ENCODE results near the gene STON2.
A peak's percentile ranks its signal among the peaks of the same experiment; 100 is the strongest.

The STON2 gene

DNA sequence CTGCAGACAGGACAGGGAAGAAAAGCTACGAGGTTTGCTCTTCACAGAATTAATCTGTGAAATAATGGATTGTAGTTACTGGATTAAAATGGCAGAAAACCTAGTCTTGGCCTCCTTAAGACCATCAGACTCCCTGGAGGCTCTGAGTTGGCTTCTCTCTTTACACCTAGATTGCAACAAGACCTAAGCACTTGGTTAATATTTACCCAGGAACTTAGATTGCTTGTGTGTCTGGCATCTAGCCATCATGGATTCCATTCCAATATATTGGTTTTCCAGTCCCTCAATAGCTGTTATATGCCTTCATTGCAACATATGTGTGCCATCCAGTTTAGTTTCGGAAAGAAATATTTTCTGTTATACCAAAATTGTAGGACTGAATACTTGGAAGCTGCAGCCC, 177.4 kb downstream of the STON2 start:
- Histone ChIP-seq H3K36me3 (ENCODE audit: control insufficient read depth, insufficient read depth, low read length) (no peaks in the 10 kb centered on the region), H3K27me3 (replicated peaks; ENCODE audit: control insufficient read depth, insufficient read depth, low read length) (no peaks in the 10 kb centered on the region), H3K4me3 (replicated peaks; ENCODE audit: low read depth, low read length) (no peak overlapping the region)
- DNase-seq (ENCODE audit: extremely low read depth, insufficient read length): no peak
- TF ChIP-seq, protein P1, sequence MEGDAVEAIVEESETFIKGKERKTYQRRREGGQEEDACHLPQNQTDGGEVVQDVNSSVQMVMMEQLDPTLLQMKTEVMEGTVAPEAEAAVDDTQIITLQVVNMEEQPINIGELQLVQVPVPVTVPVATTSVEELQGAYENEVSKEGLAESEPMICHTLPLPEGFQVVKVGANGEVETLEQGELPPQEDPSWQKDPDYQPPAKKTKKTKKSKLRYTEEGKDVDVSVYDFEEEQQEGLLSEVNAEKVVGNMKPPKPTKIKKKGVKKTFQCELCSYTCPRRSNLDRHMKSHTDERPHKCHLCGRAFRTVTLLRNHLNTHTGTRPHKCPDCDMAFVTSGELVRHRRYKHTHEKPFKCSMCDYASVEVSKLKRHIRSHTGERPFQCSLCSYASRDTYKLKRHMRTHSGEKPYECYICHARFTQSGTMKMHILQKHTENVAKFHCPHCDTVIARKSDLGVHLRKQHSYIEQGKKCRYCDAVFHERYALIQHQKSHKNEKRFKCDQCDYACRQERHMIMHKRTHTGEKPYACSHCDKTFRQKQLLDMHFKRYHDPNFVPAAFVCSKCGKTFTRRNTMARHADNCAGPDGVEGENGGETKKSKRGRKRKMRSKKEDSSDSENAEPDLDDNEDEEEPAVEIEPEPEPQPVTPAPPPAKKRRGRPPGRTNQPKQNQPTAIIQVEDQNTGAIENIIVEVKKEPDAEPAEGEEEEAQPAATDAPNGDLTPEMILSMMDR (IDR thresholded peaks at IDR 0.05; ENCODE audit: insufficient read depth, low read length, poor library complexity, severe bottlenecking): no peak

GRCh38 chr14:81222126-81222525, 178.0 kb downstream of the STON2 start:
- H3K27me3 ChIP-seq (replicated peaks; ENCODE audit: control insufficient read depth, insufficient read depth, low read length): no peaks in the 10 kb centered on the region
- no peaks in the 10 kb centered on the region for H3K36me3 ChIP-seq (ENCODE audit: control insufficient read depth, insufficient read depth, low read length)
- H3K4me3 ChIP-seq (replicated peaks; ENCODE audit: low read depth, low read length): no peak overlapping the region
- TF ChIP-seq, protein P1 (IDR thresholded peaks at IDR 0.05; ENCODE audit: insufficient read depth, low read length, poor library complexity, severe bottlenecking): no peak
- DNase-seq (ENCODE audit: extremely low read depth, insufficient read length): no peak

- no peaks in the 10 kb centered on the region for H3K27me3 ChIP-seq (replicated peaks; ENCODE audit: control insufficient read depth, insufficient read depth, low read length)
- TF ChIP-seq, protein P1 (IDR thresholded peaks at IDR 0.05; ENCODE audit: insufficient read depth, low read length, poor library complexity, severe bottlenecking): no peak
- DNase-seq (ENCODE audit: extremely low read depth, insufficient read length): no peak
- H3K4me3 ChIP-seq (replicated peaks; ENCODE audit: low read depth, low read length): peak overlapping the region; percentile 54
- no peaks in the 10 kb centered on the region for H3K36me3 ChIP-seq (ENCODE audit: control insufficient read depth, insufficient read depth, low read length)
These were observed 178.5 kb downstream of the STON2 start for GRCh38 chr14:81221579-81222102.

- DNase-seq (ENCODE audit: extremely low read depth, insufficient read length): peak; percentile 97
- TF ChIP-seq, protein P1 (IDR thresholded peaks at IDR 0.05; ENCODE audit: insufficient read depth, low read length, poor library complexity, severe bottlenecking): no peak
- peak within 1 kb of the TSS; percentile 87 for H3K4me3 ChIP-seq (replicated peaks; ENCODE audit: low read depth, low read length)
- H3K27me3 ChIP-seq (replicated peaks; ENCODE audit: control insufficient read depth, insufficient read depth, low read length): no peaks in the 10 kb centered on the region
- H3K36me3 ChIP-seq (ENCODE audit: control insufficient read depth, insufficient read depth, low read length): no peaks in the 10 kb centered on the region
These were observed 179.1 kb downstream of the STON2 start, which contains the start of gene GTF2A1 for GRCh38 chr14:81220830-81221578. GTF2A1 (minus strand) TSS chr14:81220959; CDS start chr14:81220518, 441 bp downstream.

DNA sequence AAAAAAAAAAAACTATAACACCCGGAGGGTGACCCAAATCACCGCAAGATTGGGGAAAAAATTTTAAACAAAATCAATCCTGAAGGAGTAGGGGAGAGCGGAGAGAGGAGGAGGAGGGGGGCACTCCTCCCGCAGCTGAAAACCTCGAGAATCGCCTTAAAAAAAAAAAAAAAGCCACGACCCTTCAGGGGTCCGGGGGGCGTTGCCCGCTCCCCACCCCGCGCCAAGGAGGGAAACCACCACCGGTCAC, 179.6 kb downstream of the STON2 start:
- TF ChIP-seq, protein P1 (IDR thresholded peaks at IDR 0.05; ENCODE audit: insufficient read depth, low read length, poor library complexity, severe bottlenecking): no peak
- H3K36me3 ChIP-seq (ENCODE audit: control insufficient read depth, insufficient read depth, low read length): no peaks in the 10 kb centered on the region
- DNase-seq (ENCODE audit: extremely low read depth, insufficient read length): no peak
- no peaks in the 10 kb centered on the region for H3K27me3 ChIP-seq (replicated peaks; ENCODE audit: control insufficient read depth, insufficient read depth, low read length)
- H3K4me3 ChIP-seq (replicated peaks; ENCODE audit: low read depth, low read length): peak overlapping the region; percentile 87

All from GM06990 (cell line).